ENCODE results near the gene TOMM7.
"Not testable (repeated sequence)": the region's sequence is repeated elsewhere in the genome, so short reads cannot be mapped to it uniquely, and the experiment has no call there.

TOMM7 gene

GRCh38 chr7:22853138-22853537 lies 30.5 kb upstream of the TOMM7 start:
- no peak for DNase-seq

- DNase-seq: no peak
These were observed 28.5 kb upstream of the TOMM7 start for GRCh38 chr7:22851145-22851544.

GRCh38 chr7:22850394-22850793 lies 27.7 kb upstream of the TOMM7 start:
- not testable (repeated sequence) for DNase-seq

- DNase-seq: no peak
These were observed 27.0 kb upstream of the TOMM7 start for GRCh38 chr7:22849662-22850061.

GRCh38 chr7:22849172-22849571 lies 26.5 kb upstream of the TOMM7 start:
- no peak for DNase-seq

- DNase-seq: no peak
These were observed 24.3 kb upstream of the TOMM7 start for GRCh38 chr7:22846961-22847360.

GRCh38 chr7:22845221-22845834 lies 22.7 kb upstream of the TOMM7 start:
- no peak for DNase-seq

- DNase-seq: no peak
These were observed 21.1 kb upstream of the TOMM7 start for GRCh38 chr7:22843681-22844309.

GRCh38 chr7:22842973-22843372 lies 20.3 kb upstream of the TOMM7 start:
- DNase-seq: no peak

GRCh38 chr7:22842383-22842941 lies 19.8 kb upstream of the TOMM7 start:
- no peak for DNase-seq

GRCh38 chr7:22841954-22842353 lies 19.3 kb upstream of the TOMM7 start:
- DNase-seq: no peak

- no peak for DNase-seq
These were observed 14.7 kb upstream of the TOMM7 start for GRCh38 chr7:22837308-22837707.

- not testable (repeated sequence) for DNase-seq
These were observed 13.9 kb upstream of the TOMM7 start for GRCh38 chr7:22836506-22836905.

GRCh38 chr7:22833957-22834356 lies 11.3 kb upstream of the TOMM7 start:
- no peak for DNase-seq

- DNase-seq: no peak
These were observed 10.6 kb upstream of the TOMM7 start for GRCh38 chr7:22833113-22833855.

- DNase-seq: no peak
These were observed 9.8 kb upstream of the TOMM7 start for GRCh38 chr7:22832401-22832800.

- DNase-seq: no peak
These were observed 9.1 kb upstream of the TOMM7 start for GRCh38 chr7:22831602-22832305.

GRCh38 chr7:22827563-22827962 lies 4.9 kb upstream of the TOMM7 start:
- no peak for DNase-seq

GRCh38 chr7:22826593-22826992 lies 3.9 kb upstream of the TOMM7 start:
- no peak for DNase-seq

GRCh38 chr7:22824760-22825159 lies 2.1 kb upstream of the TOMM7 start:
- DNase-seq: no peak

GRCh38 chr7:22823142-22823497 lies 471 bp upstream of the TOMM7 start:
- DNase-seq: no peak

- DNase-seq: peak; percentile 20
These were observed 755 bp downstream of the TOMM7 start for GRCh38 chr7:22821702-22822485.

- no peak for DNase-seq
These were observed 3.2 kb downstream of the TOMM7 start for GRCh38 chr7:22819476-22819875.

Measured in activated CD4-positive, alpha-beta T cell treated with anti-CD3 and anti-CD28 coated beads, Interleukin-2, amount 50 U/mL, for 16 hours (primary cell).